HEK293T (cell line): ENCODE results near the gene SVIL.

ENCODE experiments used
- CTCF ChIA-PET: fragments of 350-600 bp; formaldehyde crosslinking; extraction: SDS; loops from one replicate; lab custom pipeline; 2021; ENCODE audit warnings: antibody characterized with exemption, inconsistent platforms; lab: Yijun Ruan, JAX
- POLR2A ChIA-PET: fragments of 350-600 bp; formaldehyde crosslinking; extraction: SDS; loops from one replicate; lab custom pipeline; 2020; ENCODE audit warnings: antibody characterized with exemption, inconsistent platforms; lab: Yijun Ruan, JAX
- DNase-seq: peaks from one replicate; pipeline ENCODE4 v3.0.0; 2012; ENCODE audit warnings: mixed read lengths; ENCODE audit errors: extremely low spot score
- ARNT ChIP-seq: fragments of 450-650 bp; IDR thresholded peaks from 2 replicates; pipeline ENCODE4 v1.6.1; 2017; ENCODE audit warnings: mild to moderate bottlenecking
- BHLHE40 ChIP-seq: fragments of 450-650 bp; IDR thresholded peaks from 2 replicates; pipeline ENCODE4 v1.6.1; 2016; ENCODE audit warnings: mild to moderate bottlenecking, moderate library complexity, borderline replicate concordance
- CTBP1 ChIP-seq: fragments of 450-650 bp; IDR thresholded peaks from 2 replicates; pipeline ENCODE4 v1.6.1; 2016; ENCODE audit warnings: borderline replicate concordance
- ELF4 ChIP-seq: fragments of 450-650 bp; IDR thresholded peaks from 2 replicates; pipeline ENCODE4 v1.6.1; 2017; ENCODE audit warnings: antibody characterized with exemption
- FOXA1 ChIP-seq: fragments of 450-650 bp; IDR thresholded peaks from 2 replicates; pipeline ENCODE4 v1.6.1; 2016; ENCODE audit warnings: mild to moderate bottlenecking
- FOXK2 ChIP-seq: fragments of 450-650 bp; IDR thresholded peaks from 2 replicates; pipeline ENCODE4 v1.6.1; 2016; ENCODE audit warnings: mild to moderate bottlenecking
- FOXM1 ChIP-seq: fragments of 450-650 bp; IDR thresholded peaks from 2 replicates; pipeline ENCODE4 v1.6.1; 2017; ENCODE audit warnings: mild to moderate bottlenecking, borderline replicate concordance
- HDGF ChIP-seq: fragments of 450-650 bp; IDR thresholded peaks from 2 replicates; pipeline ENCODE4 v1.6.1; 2017; ENCODE audit warnings: antibody characterized with exemption, borderline replicate concordance
- L3MBTL2 ChIP-seq: fragments of 450-650 bp; conservative IDR thresholded peaks from 2 replicates; pipeline ENCODE4 v1.6.1; 2016; ENCODE audit warnings: mild to moderate bottlenecking
- LEF1 ChIP-seq: fragments of 450-650 bp; IDR thresholded peaks from 2 replicates; pipeline ENCODE4 v1.6.1; 2017; ENCODE audit warnings: mild to moderate bottlenecking, borderline replicate concordance
- NFRKB ChIP-seq: fragments of 450-650 bp; IDR thresholded peaks from 2 replicates; pipeline ENCODE4 v1.6.1; 2016; ENCODE audit warnings: mild to moderate bottlenecking, moderate library complexity
- SP1 ChIP-seq: fragments of 450-650 bp; IDR thresholded peaks from 2 replicates; pipeline ENCODE4 v1.6.1; 2017
- SUZ12 ChIP-seq: fragments of 450-650 bp; IDR thresholded peaks from 2 replicates; pipeline ENCODE4 v1.6.1; 2016; ENCODE audit warnings: mild to moderate bottlenecking
- TARDBP ChIP-seq: fragments of 450-650 bp; IDR thresholded peaks from 2 replicates; pipeline ENCODE4 v1.6.1; 2016
- ZNF384 ChIP-seq: fragments of 450-650 bp; IDR thresholded peaks from 2 replicates; pipeline ENCODE4 v1.6.1; 2016
- TF ChIP-seq, protein P1 (sequence below): fragments of 450-650 bp; IDR thresholded peaks from 2 replicates; pipeline ENCODE4 v1.6.1; 2016

SVIL gene

DNA sequence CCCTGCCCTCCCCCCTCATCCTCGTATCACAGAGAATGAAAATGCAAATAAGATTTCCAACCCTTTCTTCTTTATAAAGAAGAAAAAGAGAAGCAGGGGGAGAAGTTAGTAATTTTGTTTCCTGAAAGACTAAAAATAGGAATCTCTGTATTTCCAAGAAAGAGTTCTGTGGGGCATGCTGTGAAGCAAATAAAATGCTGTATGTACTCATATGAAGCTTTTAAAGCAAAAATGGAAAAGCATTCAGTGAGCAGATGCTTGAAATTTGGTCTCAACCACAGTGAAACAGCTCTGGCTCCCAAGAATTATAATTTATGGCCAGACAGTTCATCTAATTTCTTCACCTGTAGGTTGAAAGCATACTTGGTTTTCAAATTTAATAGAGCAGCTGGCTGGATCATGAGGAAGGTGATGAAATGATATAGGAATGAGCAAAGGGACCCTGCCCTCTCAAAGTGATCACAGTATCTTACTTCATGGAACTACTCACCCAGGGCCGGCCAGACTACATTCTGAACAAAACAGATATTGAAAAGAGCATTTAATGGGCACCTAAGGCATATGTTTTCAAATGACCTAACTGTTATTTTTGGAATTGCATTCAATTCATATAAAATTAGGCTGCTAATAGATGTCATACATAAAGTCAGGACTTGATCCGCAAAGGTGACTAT is 31.4 kb downstream of the SVIL start:
- TF ChIP-seq SP1: no peak
- no peak for DNase-seq
- ChIA-PET POLR2A (no interaction called here), CTCF (interaction anchor here (0.6 to 0.7 kb wide), 2 partner anchors 18 to 19 kb away, joined by 3 to 4 read pairs; no protein-coding TSS in a partner anchor)

DNA sequence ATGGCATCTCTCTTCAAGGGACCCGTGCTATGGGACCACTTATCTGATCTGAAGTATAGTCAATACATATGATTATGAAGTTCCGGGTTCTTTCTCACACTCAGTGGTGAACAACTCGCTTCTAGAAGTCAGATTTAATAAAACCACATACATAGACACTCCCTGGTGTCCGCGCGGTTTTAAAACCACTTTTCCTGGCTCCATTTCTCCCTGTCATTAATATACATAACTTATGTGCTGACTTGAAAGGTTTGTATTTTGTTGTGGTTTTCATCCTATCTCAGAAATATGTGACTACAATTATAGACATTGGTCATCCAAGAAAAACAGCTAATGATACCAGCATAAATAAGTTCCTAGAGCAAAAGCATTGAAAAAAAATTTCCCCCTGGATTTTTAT is 34.0 kb downstream of the SVIL start:
- ChIA-PET POLR2A (no interaction called here), CTCF (interaction anchor here (1.4 to 1.7 kb wide), 2 partner anchors 11 to 88 kb away, joined by 3 to 4 read pairs; no protein-coding TSS in a partner anchor)
- TF ChIP-seq ZNF384 (no peak), BHLHE40 (no peak), ARNT (no peak), FOXK2 (no peak), L3MBTL2 (no peak), CTBP1 (no peak), SP1 (no peak), FOXA1 (no peak), LEF1 (no peak), HDGF (no peak), FOXM1 (no peak)
- no peak for DNase-seq

DNA sequence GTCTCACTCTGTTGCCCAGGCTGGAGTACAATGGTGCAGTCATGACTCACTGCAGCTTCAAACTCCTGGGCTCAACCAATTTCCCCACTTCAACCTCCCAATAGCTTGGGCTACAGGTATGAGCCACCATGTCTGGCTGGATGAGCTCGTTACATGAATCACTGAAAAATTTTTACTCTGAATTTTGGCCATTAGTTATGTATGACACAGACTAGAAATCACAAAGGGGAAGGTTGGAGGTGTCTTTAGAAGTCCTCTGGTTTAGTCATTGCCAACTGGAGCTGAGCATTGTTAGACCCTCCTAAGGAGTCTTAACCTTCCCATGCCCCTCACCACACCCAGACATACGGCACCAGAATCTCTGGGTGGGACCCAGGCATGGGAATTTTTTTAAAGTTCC is 34.7 kb downstream of the SVIL start:
- no peak for DNase-seq
- TF ChIP-seq FOXA1 (no peak), FOXK2 (no peak), FOXM1 (no peak), TARDBP (no peak), ZNF384 (no peak), CTBP1 (no peak), ELF4 (no peak), SP1 (no peak), SUZ12 (no peak), L3MBTL2 (no peak), HDGF (no peak), ARNT (no peak), NFRKB (no peak), BHLHE40 (no peak)
- TF ChIP-seq, protein P1, sequence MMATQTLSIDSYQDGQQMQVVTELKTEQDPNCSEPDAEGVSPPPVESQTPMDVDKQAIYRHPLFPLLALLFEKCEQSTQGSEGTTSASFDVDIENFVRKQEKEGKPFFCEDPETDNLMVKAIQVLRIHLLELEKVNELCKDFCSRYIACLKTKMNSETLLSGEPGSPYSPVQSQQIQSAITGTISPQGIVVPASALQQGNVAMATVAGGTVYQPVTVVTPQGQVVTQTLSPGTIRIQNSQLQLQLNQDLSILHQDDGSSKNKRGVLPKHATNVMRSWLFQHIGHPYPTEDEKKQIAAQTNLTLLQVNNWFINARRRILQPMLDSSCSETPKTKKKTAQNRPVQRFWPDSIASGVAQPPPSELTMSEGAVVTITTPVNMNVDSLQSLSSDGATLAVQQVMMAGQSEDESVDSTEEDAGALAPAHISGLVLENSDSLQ: no peak
- CTCF ChIA-PET: no interaction called here
- POLR2A ChIA-PET: no interaction called here

DNA sequence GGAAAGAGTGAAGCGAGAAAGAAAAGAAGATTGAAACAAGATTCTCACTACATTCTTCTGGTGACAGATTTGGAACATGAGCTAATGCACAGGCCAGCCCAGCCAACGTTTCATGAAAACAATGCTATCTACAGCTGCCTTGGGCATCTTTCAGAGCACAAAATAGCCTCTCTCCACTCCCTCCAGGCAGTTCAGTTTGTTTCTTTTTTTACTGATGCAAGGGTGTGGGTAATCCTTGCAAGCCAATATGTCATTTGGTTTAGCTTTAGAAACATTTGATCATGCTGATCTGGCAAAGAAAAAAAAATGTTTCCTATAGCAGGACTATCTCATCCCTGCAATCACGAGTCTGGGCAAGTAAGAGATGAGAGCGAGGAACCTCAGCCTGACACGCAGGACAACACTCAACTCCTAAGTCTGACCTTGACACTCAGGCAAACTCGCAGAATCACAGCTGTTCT is 35.9 kb downstream of the SVIL start:
- no peak for TF ChIP-seq ARNT
- TF ChIP-seq NFRKB: no peak
- no peak for TF ChIP-seq L3MBTL2
- TF ChIP-seq, protein P1: no peak
- no peak for TF ChIP-seq ELF4
- TF ChIP-seq CTBP1: no peak
- TF ChIP-seq LEF1: no peak
- CTCF ChIA-PET: interaction anchor here (0.6 kb wide), 2 partner anchors 258 to 404 kb away, joined by 3 read pairs; no protein-coding TSS in a partner anchor
- DNase-seq: no peak
- POLR2A ChIA-PET: no interaction called here

DNA sequence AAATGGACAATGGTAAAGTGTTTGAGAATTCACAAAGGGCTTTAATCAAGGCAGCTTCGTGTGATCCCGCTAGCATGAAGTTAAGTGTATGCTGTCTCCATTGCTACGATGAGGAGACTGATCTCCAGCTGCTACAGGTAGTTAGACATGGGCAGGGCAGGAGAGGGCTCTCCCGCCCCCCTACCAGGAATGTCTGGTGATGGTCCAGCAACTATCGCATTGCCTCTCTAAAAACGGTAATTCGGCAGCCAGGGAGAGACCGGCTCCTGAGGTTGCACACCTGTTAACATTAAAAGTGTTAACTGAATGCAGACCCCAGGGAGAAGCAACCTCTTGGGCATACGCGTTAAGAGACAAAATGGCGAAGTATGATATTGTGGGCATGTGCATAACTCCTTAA is 37.9 kb downstream of the SVIL start:
- POLR2A ChIA-PET: no interaction called here
- no peak for TF ChIP-seq ARNT
- no peak for TF ChIP-seq FOXM1
- TF ChIP-seq CTBP1: no peak
- TF ChIP-seq SUZ12: no peak
- TF ChIP-seq, protein P1: no peak
- no peak for TF ChIP-seq NFRKB
- TF ChIP-seq SP1: no peak
- no peak for TF ChIP-seq BHLHE40
- no peak for TF ChIP-seq L3MBTL2
- no peak for DNase-seq
- CTCF ChIA-PET: interaction anchor here (0.8 kb wide), 1 partner anchor 11 kb away, joined by 3 read pairs; no protein-coding TSS in a partner anchor

DNA sequence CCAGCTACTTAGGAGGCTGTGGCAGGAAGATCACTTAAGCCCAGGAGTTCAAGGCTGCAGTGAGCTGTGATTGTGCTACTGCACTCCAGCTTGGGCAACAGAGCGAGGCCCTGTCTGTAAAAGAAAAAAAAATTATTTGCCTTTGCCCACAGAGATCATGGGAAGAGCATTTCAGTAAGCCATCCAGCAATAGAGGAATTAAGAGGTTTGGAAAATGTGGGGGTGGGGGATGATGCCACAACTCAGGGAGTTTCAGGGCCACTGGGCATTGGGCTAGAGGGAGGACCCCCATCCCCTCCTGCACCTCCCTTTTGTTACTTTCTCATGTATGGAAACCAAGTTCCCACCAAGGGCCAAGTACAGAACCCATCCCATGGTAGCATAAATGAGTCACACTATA is 38.4 kb downstream of the SVIL start:
- no peak for TF ChIP-seq ARNT
- TF ChIP-seq ELF4: no peak
- no peak for TF ChIP-seq L3MBTL2
- no peak for TF ChIP-seq SUZ12
- TF ChIP-seq ZNF384: no peak
- no peak for TF ChIP-seq FOXM1
- TF ChIP-seq, protein P1: no peak
- TF ChIP-seq FOXK2: no peak
- no peak for TF ChIP-seq TARDBP
- no peak for TF ChIP-seq HDGF
- no peak for TF ChIP-seq LEF1
- TF ChIP-seq NFRKB: no peak
- TF ChIP-seq SP1: no peak
- ChIA-PET CTCF (interaction anchor here (0.8 kb wide), 1 partner anchor 11 kb away, joined by 3 read pairs; no protein-coding TSS in a partner anchor), POLR2A (no interaction called here)
- no peak for DNase-seq
